H9 (cell line): ENCODE results near the gene STX2. TPM values are rescaled to one million over a fixed set of nuclear protein-coding genes. Genes with fewer than 3 reads are reported as not detected.

Source experiments
- DNase-seq: peaks from one replicate; pipeline ENCODE4 v3.0.0-alpha.2; 2017
- H2AFZ ChIP-seq: one replicate; pipeline ENCODE4 v1.6.1; 2013; ENCODE audit warnings: mild to moderate bottlenecking, low read length, control low read depth, moderate library complexity
- H2AK5ac ChIP-seq: 2 replicates; pipeline ENCODE4 v1.6.1; 2013; ENCODE audit warnings: low read length, control low read depth, mixed read lengths; ENCODE audit not compliant: insufficient read length
- H2BK120ac ChIP-seq: one replicate; pipeline ENCODE4 v1.6.1; 2013; ENCODE audit warnings: low read depth, mild to moderate bottlenecking, low read length, control low read depth, inconsistent platforms; ENCODE audit not compliant: poor library complexity, severe bottlenecking
- H2BK12ac ChIP-seq: 2 replicates; pipeline ENCODE4 v1.6.1; 2013; ENCODE audit warnings: low read length, control low read depth, mixed read lengths, low read depth; ENCODE audit not compliant: insufficient read length
- H2BK15ac ChIP-seq: 2 replicates; pipeline ENCODE4 v1.6.1; 2013; ENCODE audit warnings: low read depth, low read length, control low read depth
- H2BK20ac ChIP-seq: one replicate; pipeline ENCODE4 v1.6.1; 2013; ENCODE audit warnings: low read depth, mild to moderate bottlenecking, low read length, control low read depth, inconsistent platforms; ENCODE audit not compliant: poor library complexity, severe bottlenecking
- H2BK5ac ChIP-seq: 2 replicates; pipeline ENCODE4 v1.6.1; 2013; ENCODE audit warnings: low read length, control low read depth, mixed read lengths; ENCODE audit not compliant: insufficient read length
- H3K14ac ChIP-seq: 2 replicates; pipeline ENCODE4 v1.6.1; 2013; ENCODE audit warnings: low read length, control low read depth; ENCODE audit not compliant: insufficient read depth
- H3K18ac ChIP-seq: 2 replicates; pipeline ENCODE4 v1.6.1; 2013; ENCODE audit warnings: low read depth, mild to moderate bottlenecking, mixed read lengths, low read length, control low read depth; ENCODE audit not compliant: insufficient read length
- H3K23ac ChIP-seq: 2 replicates; pipeline ENCODE4 v1.6.1; 2013; ENCODE audit warnings: low read length, control low read depth, mixed read lengths, low read depth; ENCODE audit not compliant: insufficient read length
- H3K23me2 ChIP-seq: 2 replicates; pipeline ENCODE4 v1.6.1; 2013; ENCODE audit warnings: low read depth, mild to moderate bottlenecking, mixed read lengths, low read length, control low read depth; ENCODE audit not compliant: insufficient read length, poor library complexity, severe bottlenecking
- H3K27ac ChIP-seq: 2 replicates; pipeline ENCODE4 v1.5.1; 2013; ENCODE audit warnings: low read length, control low read depth, mixed read lengths, low read depth; ENCODE audit not compliant: insufficient read length
- H3K27me3 ChIP-seq: 2 replicates; pipeline ENCODE4 v1.6.1; 2013; ENCODE audit warnings: low read length, control low read depth, inconsistent platforms; ENCODE audit not compliant: insufficient read depth
- H3K4ac ChIP-seq: 2 replicates; pipeline ENCODE4 v1.6.1; 2013; ENCODE audit warnings: low read depth, mild to moderate bottlenecking, control low read depth, inconsistent platforms, low read length, moderate library complexity
- H3K4me1 ChIP-seq: 2 replicates; pipeline ENCODE4 v1.6.1; 2013; ENCODE audit warnings: low read length, control low read depth, inconsistent platforms; ENCODE audit not compliant: insufficient read depth
- H3K4me2 ChIP-seq: 2 replicates; pipeline ENCODE4 v1.6.1; 2013; ENCODE audit warnings: low read length, control low read depth, mixed read lengths; ENCODE audit not compliant: insufficient read length, insufficient read depth
- H3K56ac ChIP-seq: 2 replicates; pipeline ENCODE4 v1.6.1; 2013; ENCODE audit warnings: low read depth, mild to moderate bottlenecking, mixed read lengths, low read length, control low read depth; ENCODE audit not compliant: insufficient read length
- H3K79me1 ChIP-seq: 2 replicates; pipeline ENCODE4 v1.6.1; 2013; ENCODE audit warnings: low read depth, mild to moderate bottlenecking, moderate library complexity, low read length, control low read depth, inconsistent platforms; ENCODE audit not compliant: insufficient read depth, poor library complexity, severe bottlenecking
- H3K79me2 ChIP-seq: 2 replicates; pipeline ENCODE4 v1.6.1; 2013; ENCODE audit warnings: low read length, control low read depth, inconsistent platforms; ENCODE audit not compliant: insufficient read depth
- H3K9ac ChIP-seq: 2 replicates; pipeline ENCODE4 v1.6.1; 2013; ENCODE audit warnings: low read length, control low read depth, mixed read lengths; ENCODE audit not compliant: insufficient read length; ENCODE audit errors: extremely low read depth
- H3K9me3 ChIP-seq: one replicate; pipeline ENCODE4 v1.6.1; 2013; ENCODE audit warnings: low read depth, low read length, inconsistent platforms; ENCODE audit not compliant: control insufficient read depth
- H3T11ph ChIP-seq: one replicate; pipeline ENCODE4 v1.6.1; 2013; ENCODE audit warnings: mild to moderate bottlenecking, low read length, control low read depth, inconsistent platforms
- H4K20me1 ChIP-seq: one replicate; pipeline ENCODE4 v1.6.1; 2013; ENCODE audit not compliant: control insufficient read depth, insufficient read length, insufficient read depth
- H4K5ac ChIP-seq: 2 replicates; pipeline ENCODE4 v1.6.1; 2013; ENCODE audit warnings: low read depth, mild to moderate bottlenecking, mixed read lengths, low read length, control low read depth; ENCODE audit not compliant: insufficient read length
- H4K8ac ChIP-seq: replicated peaks from 2 replicates; pipeline ENCODE4 v1.6.1; 2013; ENCODE audit warnings: low read length, control low read depth, mixed read lengths, low read depth; ENCODE audit not compliant: insufficient read length
- H4K91ac ChIP-seq: 2 replicates; pipeline ENCODE4 v1.6.1; 2013; ENCODE audit warnings: low read depth, mild to moderate bottlenecking, moderate library complexity, mixed read lengths, low read length, control low read depth; ENCODE audit not compliant: insufficient read length
- H3K27ac Mint-ChIP-seq, 3 experiments: 2 replicates in 2 of 3; 3 replicates in 1 of 3; pipeline ENCODE4 v1.8.0; 2020 to 2021; ENCODE audit warnings: mixed read lengths in 3 of 3, mild to moderate bottlenecking in 1 of 3, moderate library complexity in 1 of 3
- H3K27me3 Mint-ChIP-seq: 2 replicates; pipeline ENCODE4 v1.8.0; 2021; ENCODE audit warnings: low read depth, mild to moderate bottlenecking, moderate library complexity, mixed read lengths
- H3K36me3 Mint-ChIP-seq, 3 experiments: 2 replicates in 2 of 3; 3 replicates in 1 of 3; pipeline ENCODE4 v1.8.0; 2020 to 2021; ENCODE audit warnings: low read depth in 3 of 3, mixed read lengths in 3 of 3; ENCODE audit not compliant: insufficient read depth in 1 of 3
- H3K4me1 Mint-ChIP-seq, 2 experiments: 2 replicates each; pipeline ENCODE4 v1.8.0; 2020; ENCODE audit warnings: mixed read lengths in 2 of 2
- H3K4me3 Mint-ChIP-seq, 2 experiments: 2 replicates in 1 of 2; 3 replicates in 1 of 2; pipeline ENCODE4 v1.8.0; 2020 to 2021; ENCODE audit warnings: mild to moderate bottlenecking in 2 of 2, mixed read lengths in 2 of 2, moderate library complexity in 1 of 2
- H3K9me3 Mint-ChIP-seq, 2 experiments: 2 replicates in 1 of 2; 3 replicates in 1 of 2; pipeline ENCODE4 v1.8.0; 2020; ENCODE audit warnings: mild to moderate bottlenecking in 2 of 2, mixed read lengths in 2 of 2, moderate library complexity in 1 of 2
- WGBS: extraction: QIAGEN DNeasy Blood & Tissue Kit; methylation state at CpG from one replicate; pipeline ENCODE4 v1.1.7; 2013; ENCODE audit warnings: missing lambda C conversion rate, low lambda C conversion rate, mixed read lengths; ENCODE audit not compliant: insufficient read length; ENCODE audit errors: extremely low coverage; 5-methylcytosine and 5-hydroxymethylcytosine counted together
- total RNA-seq: library from RNA; stranded (reverse); gene quantifications from 2 replicates; pipeline ENCODE4 v1.2.1, GENCODE V29; 2021
- TF ChIP-seq, protein P1 (sequence below): fragments of 200-600 bp; sonication (generic); conservative IDR thresholded peaks from 3 replicates; pipeline ENCODE4 v1.8.0; 2021; ENCODE audit warnings: antibody characterized with exemption, mild to moderate bottlenecking

The STX2 gene
- total RNA-seq, 1 experiment from 2014 or later = 19.4 TPM

DNA sequence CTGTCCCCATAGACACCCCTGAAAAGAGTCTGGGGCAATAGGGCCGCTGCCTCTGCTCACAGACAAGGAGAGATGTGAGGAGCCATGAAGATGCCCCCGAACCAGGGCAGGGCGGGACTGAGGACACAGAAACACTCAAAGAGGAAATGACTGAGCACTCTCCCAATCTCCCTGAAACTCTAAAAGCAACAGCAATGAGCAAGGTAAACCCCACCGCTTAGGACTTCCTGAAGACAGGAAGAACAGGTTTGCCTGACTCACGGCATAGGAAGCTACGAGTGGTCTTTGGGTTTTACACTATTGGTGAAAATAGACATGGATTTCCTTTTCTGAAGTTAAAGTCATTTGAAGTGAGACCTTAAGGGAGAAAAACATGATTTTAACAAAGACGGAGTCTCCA is 32.5 kb downstream of the STX2 start:
- no peak for DNase-seq
- no peak overlapping the region for H4K8ac ChIP-seq
- no peaks in the 10 kb centered on the region for H3K27me3 ChIP-seq
- no peaks in the 10 kb centered on the region for H3K79me2 ChIP-seq
- no peak overlapping the region for H3K9ac ChIP-seq
- no peaks in the 10 kb centered on the region for H3K23me2 ChIP-seq
- H3K9me3 ChIP-seq = no peaks in the 10 kb centered on the region
- no peak overlapping the region for H4K91ac ChIP-seq
- WGBS = no CpG with 5 or more reads among the region's 7 CpGs
- H3K18ac ChIP-seq = no peak overlapping the region
- TF ChIP-seq, protein P1, sequence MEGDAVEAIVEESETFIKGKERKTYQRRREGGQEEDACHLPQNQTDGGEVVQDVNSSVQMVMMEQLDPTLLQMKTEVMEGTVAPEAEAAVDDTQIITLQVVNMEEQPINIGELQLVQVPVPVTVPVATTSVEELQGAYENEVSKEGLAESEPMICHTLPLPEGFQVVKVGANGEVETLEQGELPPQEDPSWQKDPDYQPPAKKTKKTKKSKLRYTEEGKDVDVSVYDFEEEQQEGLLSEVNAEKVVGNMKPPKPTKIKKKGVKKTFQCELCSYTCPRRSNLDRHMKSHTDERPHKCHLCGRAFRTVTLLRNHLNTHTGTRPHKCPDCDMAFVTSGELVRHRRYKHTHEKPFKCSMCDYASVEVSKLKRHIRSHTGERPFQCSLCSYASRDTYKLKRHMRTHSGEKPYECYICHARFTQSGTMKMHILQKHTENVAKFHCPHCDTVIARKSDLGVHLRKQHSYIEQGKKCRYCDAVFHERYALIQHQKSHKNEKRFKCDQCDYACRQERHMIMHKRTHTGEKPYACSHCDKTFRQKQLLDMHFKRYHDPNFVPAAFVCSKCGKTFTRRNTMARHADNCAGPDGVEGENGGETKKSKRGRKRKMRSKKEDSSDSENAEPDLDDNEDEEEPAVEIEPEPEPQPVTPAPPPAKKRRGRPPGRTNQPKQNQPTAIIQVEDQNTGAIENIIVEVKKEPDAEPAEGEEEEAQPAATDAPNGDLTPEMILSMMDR = no peak
- H3K27me3 Mint-ChIP-seq = no peaks in the 10 kb centered on the region
- H4K5ac ChIP-seq = no peak overlapping the region
- no peak overlapping the region for H3K27ac ChIP-seq
- peaks cover 0 to 2% of the 10 kb centered on the region in 2 experiments; a peak in 1 of 4 replicates for H3K4me1 Mint-ChIP-seq
- H2BK15ac ChIP-seq = no peak overlapping the region
- no peak overlapping the region for H2AK5ac ChIP-seq
- peak overlapping the region in 1 of 3 experiments; percentile 73; a peak in 2 of 7 replicates for H3K27ac Mint-ChIP-seq
- H4K20me1 ChIP-seq = no peaks in the 10 kb centered on the region
- no peak overlapping the region for H3K23ac ChIP-seq
- H3K4me3 Mint-ChIP-seq = no peak overlapping the region
- no peak overlapping the region for H3K4me2 ChIP-seq
- H3T11ph ChIP-seq = no peak overlapping the region
- H2BK12ac ChIP-seq = no peak overlapping the region
- no peak overlapping the region for H2BK5ac ChIP-seq
- no peaks in the 10 kb centered on the region for H3K79me1 ChIP-seq
- H3K56ac ChIP-seq = no peak overlapping the region
- H3K4ac ChIP-seq = no peak overlapping the region
- peaks cover 33 to 67% (median 66%) of the 10 kb centered on the region in 3 experiments for H3K36me3 Mint-ChIP-seq
- no peaks in the 10 kb centered on the region for H3K9me3 Mint-ChIP-seq
- H3K4me1 ChIP-seq = no peaks in the 10 kb centered on the region
- H3K14ac ChIP-seq = no peak overlapping the region
- no peak overlapping the region for H2BK120ac ChIP-seq
- H2BK20ac ChIP-seq = no peak overlapping the region
- H2AFZ ChIP-seq = no peak overlapping the region
